ENCODE data around the gene SMPD2. TPM values are rescaled to one million over a fixed set of nuclear protein-coding genes. Genes with fewer than 3 reads are reported as not detected.
"Not testable (repeated sequence)": the region's sequence is repeated elsewhere in the genome, so short reads cannot be mapped to it uniquely, and the experiment has no call there.

SMPD2 gene
- total RNA-seq, 1 experiment from 2014 or later = 17.6 TPM

GRCh38 chr6:109456710-109457561 lies 16.4 kb downstream of the SMPD2 start:
- DNase-seq (ENCODE audit: low read depth) = peak; percentile 39
- in situ Hi-C loops (cut with HindIII; ENCODE audit: low pct_unique_long_range_greater_than_20kb, low sequenced_read_pairs) = no loop called here

DNA sequence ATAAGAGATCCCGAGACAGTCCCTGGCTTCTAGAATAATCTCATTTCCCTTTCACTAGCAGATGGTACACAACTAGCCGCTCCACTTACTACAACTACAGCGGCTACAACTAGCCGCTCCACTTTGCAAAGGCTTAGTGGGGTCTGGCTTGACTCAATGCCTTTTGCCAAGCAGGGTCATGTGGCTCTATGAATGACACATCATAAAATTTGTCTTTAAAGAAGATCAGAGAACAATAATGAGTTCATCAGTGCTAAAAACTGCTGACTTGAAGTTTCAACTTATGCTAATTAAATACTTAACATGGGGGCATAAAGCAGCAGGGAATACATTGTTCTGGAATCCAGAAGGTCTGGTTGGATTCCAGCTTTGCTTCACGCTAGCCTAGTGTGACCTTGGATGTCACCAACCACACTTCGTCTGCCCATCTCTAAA lies 17.1 kb downstream of the SMPD2 start:
- in situ Hi-C loops (cut with HindIII; ENCODE audit: low pct_unique_long_range_greater_than_20kb, low sequenced_read_pairs) = no loop called here
- DNase-seq (ENCODE audit: low read depth) = no peak

GRCh38 chr6:109458774-109459531 lies 18.4 kb downstream of the SMPD2 start:
- no peak for DNase-seq (ENCODE audit: low read depth)
- in situ Hi-C loops (cut with HindIII; ENCODE audit: low pct_unique_long_range_greater_than_20kb, low sequenced_read_pairs) = no loop called here

- in situ Hi-C loops (cut with HindIII; ENCODE audit: low pct_unique_long_range_greater_than_20kb, low sequenced_read_pairs) = no loop called here
- DNase-seq (ENCODE audit: low read depth) = no peak
Observed at GRCh38 chr6:109460161-109460829, 19.8 kb downstream of the SMPD2 start.

GRCh38 chr6:109461205-109461604 lies 20.7 kb downstream of the SMPD2 start:
- in situ Hi-C loops (cut with HindIII; ENCODE audit: low pct_unique_long_range_greater_than_20kb, low sequenced_read_pairs); DNase-seq (ENCODE audit: low read depth): not testable (repeated sequence)

DNA sequence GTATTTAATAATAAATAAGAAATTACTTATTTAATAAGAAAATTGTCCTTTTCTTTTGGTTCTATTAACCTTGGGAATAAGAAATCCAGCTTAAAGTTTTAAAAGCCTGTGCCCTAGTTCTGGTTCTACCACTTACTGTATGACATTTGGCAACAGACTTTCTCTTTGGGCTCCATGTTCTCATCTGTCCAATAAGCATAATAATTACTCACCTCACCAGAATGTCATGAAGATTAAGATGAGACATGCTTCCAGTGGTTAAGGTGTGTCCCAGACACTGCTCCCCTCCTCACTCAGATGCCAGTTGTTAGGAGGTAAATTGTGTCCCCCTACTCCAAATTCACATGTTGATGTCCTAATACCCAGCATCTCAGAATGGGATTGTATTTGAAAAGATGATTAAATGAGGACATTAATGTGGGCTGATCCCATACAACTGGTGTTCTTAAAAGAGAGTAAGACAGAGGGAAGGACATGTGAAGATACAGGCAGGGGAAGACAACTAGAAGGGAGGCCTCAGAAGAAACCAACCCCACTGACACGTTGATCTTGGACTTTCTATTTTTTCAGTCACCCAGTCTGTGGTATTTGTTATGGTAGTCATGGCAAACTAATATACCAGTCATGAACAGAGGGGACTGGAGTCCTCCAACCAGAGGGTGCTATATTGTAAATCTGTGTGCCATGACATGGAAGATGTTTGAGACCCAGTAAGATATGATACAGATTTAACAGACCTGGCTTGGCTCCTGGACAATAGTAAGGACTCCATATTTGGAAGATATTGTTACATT lies 21.4 kb downstream of the SMPD2 start:
- DNase-seq (ENCODE audit: low read depth) = no peak
- in situ Hi-C loops (cut with HindIII; ENCODE audit: low pct_unique_long_range_greater_than_20kb, low sequenced_read_pairs) = no loop called here

DNA sequence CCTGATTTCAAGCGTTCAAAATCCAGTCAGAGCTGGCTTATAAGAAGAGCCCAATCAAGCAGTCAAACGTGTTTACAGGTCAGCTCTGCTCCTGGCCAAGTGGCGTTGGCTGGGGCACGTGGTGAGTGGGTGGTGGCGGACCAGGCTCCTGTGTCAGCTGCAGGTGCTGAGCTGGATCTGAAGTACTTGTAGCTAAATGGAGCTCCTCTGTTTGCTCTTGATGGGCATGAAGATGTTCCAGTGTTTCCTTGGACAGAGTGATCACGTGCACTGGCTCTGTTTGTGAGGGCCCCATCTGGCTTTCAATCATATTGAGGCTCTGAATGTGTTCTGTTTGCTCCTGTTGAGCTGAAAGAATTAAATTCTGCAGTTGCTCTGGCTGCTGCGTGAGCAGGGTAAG lies 25.2 kb downstream of the SMPD2 start:
- DNase-seq (ENCODE audit: low read depth) = no peak
- in situ Hi-C loops (cut with HindIII; ENCODE audit: low pct_unique_long_range_greater_than_20kb, low sequenced_read_pairs) = no loop called here

DNA sequence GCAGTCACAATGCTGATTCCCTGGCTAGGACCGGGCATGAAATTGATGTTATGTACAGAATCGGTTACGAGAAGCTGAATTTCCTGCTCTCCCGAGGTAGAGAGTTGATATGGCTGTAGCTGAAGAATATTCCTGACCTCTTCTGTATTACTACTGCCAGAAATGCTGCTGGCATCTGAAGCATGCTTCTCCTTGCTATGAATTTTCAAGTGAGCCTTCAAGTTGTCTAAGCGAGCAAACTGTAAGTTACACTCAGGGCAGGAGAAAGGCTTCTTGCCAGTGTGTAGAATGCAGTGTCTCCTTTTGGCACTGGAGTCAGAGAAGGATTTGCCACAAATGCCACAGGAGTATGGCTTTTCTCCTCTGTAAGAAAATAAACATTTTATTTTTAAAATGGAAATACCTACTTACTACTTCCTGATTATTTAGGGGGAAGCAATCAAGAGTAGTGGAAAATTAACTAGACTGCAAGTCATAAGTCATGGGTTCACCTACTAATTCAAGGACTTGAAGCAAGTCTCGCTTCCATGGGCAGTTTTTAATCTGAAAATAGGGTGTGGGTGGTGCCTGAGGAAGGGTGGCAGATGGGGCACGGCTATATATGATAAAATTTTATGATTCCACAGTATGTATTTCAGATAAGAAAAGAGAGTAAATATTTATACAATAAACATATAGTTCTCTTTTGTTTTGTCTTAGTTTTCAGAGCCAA lies 25.8 kb downstream of the SMPD2 start:
- in situ Hi-C loops (cut with HindIII; ENCODE audit: low pct_unique_long_range_greater_than_20kb, low sequenced_read_pairs) = no loop called here
- no peak for DNase-seq (ENCODE audit: low read depth)

GRCh38 chr6:109467696-109468095 lies 27.2 kb downstream of the SMPD2 start:
- in situ Hi-C loops (cut with HindIII; ENCODE audit: low pct_unique_long_range_greater_than_20kb, low sequenced_read_pairs) = no loop called here
- no peak for DNase-seq (ENCODE audit: low read depth)

DNA sequence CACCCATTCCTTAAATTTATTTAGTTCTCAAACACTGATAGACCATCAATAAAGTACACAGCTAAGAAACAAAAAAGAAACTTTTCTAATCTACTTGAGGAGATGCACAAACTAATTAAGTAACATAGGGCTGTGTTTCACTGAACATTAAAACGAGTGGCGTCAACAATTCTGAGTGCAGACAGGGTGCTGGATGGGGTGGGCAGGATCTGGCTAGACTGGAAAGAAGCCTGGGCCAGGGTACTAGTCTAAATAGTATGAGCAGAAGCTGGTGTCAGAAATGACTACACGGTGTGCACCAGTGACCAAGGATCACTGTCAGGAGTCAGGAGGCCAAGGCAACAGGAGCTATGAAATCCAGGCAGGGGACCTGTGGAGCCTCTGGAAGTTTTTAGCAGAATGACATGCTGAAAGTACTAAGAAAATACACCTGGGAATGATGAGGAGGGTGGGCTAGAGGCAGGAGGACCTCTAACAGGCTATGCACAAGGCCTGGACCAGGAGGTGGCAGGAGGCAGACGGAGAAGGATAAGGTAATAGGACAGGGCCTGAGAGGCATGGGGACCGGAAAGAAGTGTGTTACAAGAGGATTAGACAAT lies 29.2 kb downstream of the SMPD2 start:
- no peak for DNase-seq (ENCODE audit: low read depth)
- in situ Hi-C loops (cut with HindIII; ENCODE audit: low pct_unique_long_range_greater_than_20kb, low sequenced_read_pairs) = no loop called here

- in situ Hi-C loops (cut with HindIII; ENCODE audit: low pct_unique_long_range_greater_than_20kb, low sequenced_read_pairs) = no loop called here
- DNase-seq (ENCODE audit: low read depth) = no peak
Observed at GRCh38 chr6:109471105-109471810, 30.7 kb downstream of the SMPD2 start.

DNA sequence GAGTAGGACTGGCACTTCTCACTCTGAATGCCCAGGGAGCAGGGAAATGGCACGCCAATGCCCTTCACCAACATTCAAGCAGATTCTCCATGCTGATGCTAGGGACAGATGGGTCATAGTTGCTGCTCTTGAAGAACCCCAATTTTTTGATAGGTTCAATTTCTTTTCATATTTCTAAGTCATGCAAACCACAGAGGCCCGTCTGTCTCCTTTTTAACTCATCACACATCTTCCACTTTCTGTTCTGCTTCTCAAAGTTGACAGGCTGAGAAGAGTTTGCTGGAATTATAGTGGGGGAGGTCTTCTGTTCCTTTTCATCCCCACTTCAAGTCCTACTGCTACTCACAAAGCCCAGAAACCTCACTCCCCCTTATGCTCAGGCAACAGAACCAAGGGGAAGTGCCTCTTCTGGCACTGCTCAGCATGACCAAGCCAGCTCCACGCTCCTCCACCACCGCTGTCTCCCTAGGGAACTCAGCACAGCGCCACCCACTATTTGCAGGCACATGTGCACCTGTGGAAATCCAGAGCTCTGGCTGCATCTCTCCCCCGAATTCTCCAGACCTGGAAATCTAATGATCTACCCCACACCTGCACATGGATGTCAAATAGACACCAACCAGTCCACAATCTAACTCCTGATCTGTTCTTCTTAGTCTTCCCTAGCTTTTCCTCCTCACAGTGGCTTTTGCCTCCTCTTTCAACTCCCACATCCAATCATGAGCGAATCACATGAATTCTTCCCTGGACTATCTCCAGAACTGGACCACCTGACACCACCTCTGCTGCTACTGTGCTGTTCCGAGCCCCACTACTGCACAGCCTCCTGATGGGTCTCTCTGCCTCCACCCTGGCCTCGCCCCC lies 31.8 kb downstream of the SMPD2 start:
- in situ Hi-C loops (cut with HindIII; ENCODE audit: low pct_unique_long_range_greater_than_20kb, low sequenced_read_pairs) = no loop called here
- no peak for DNase-seq (ENCODE audit: low read depth)

GRCh38 chr6:109473120-109473519 lies 32.6 kb downstream of the SMPD2 start:
- in situ Hi-C loops (cut with HindIII; ENCODE audit: low pct_unique_long_range_greater_than_20kb, low sequenced_read_pairs) = no loop called here

GRCh38 chr6:109474995-109475394 lies 34.5 kb downstream of the SMPD2 start:
- no peak for DNase-seq (ENCODE audit: low read depth)
- in situ Hi-C loops (cut with HindIII; ENCODE audit: low pct_unique_long_range_greater_than_20kb, low sequenced_read_pairs) = no loop called here

More at GRCh38 chr6:109473120-109473519, 32.6 kb downstream of the SMPD2 start:
- no peak for DNase-seq (ENCODE audit: low read depth)

DNA sequence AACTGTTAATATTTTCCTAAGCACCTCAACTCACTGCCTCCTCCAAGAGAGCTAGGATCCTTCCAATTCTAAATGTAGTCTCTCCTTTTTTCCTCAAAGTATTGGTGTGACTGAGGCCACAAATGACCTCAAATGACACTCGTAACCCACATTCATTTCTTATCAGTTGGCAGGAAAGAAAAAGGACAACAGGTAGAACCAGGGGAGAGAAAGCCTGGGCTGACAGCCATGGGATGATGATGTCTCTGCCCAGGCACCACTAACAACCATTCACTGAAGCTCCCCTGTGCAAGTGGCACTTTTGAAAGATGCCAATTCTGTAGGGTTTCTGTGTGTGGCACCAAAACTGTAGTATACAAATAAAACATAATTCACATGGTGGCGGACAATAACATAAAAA lies 35.1 kb downstream of the SMPD2 start:
- DNase-seq (ENCODE audit: low read depth) = no peak
- in situ Hi-C loops (cut with HindIII; ENCODE audit: low pct_unique_long_range_greater_than_20kb, low sequenced_read_pairs) = no loop called here

DNA sequence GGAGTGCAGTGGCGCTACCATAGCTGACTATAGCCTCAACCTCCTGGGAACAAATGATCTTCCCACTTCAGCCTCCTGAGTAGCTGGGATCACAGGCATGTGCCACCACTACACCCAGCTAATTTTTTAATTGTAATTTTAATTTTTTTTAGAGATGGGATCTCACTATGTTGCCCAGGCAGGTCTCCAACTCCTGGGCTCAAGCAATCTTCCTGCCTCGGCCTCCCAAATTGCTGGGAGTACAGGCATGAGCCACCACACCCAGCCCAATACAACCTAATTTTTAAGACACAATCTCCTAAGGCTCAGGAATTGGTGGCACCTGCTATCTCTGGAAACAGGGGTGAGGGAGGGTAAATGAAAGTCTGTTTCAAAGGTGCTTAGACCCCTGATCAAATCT lies 36.7 kb downstream of the SMPD2 start:
- in situ Hi-C loops (cut with HindIII; ENCODE audit: low pct_unique_long_range_greater_than_20kb, low sequenced_read_pairs) = no loop called here
- no peak for DNase-seq (ENCODE audit: low read depth)

All from Caki2 (cell line).